Esophagus muscularis mucosa (tissue), 4 donors: ENCODE measurements around the gene ATP5MG. TPM values are rescaled to one million over a fixed set of nuclear protein-coding genes. Genes with fewer than 3 reads are reported as not detected.

Source experiments
- DNase-seq: peaks from one replicate; pipeline ENCODE4 v3.0.0-alpha.2; 2017; ENCODE audit errors: extremely low spot score
- H3K27ac ChIP-seq, 4 donors: fragments of 200-600 bp; sonication (generic); replicated peaks in 1 of 4; 1 replicate in 3 of 4; 2 replicates in 1 of 4; pipeline ENCODE4 v1.5.1; 2016 to 2019; ENCODE audit warnings: mild to moderate bottlenecking in 1 of 4
- H3K27me3 ChIP-seq, 4 donors: fragments of 200-600 bp; sonication (generic); one replicate each; pipeline versions ENCODE4 v1.5.1 to v1.6.0; 2016 to 2019
- H3K36me3 ChIP-seq, 4 donors: fragments of 200-600 bp; sonication (generic); one replicate each; pipeline ENCODE4 v1.5.1; 2016 to 2019
- H3K4me1 ChIP-seq, 4 donors: fragments of 200-600 bp; sonication (generic); one replicate each; pipeline ENCODE4 v1.5.1; 2016 to 2019
- H3K4me3 ChIP-seq, 4 donors: fragments of 200-600 bp; sonication (generic); 1 replicate in 2 of 4; 2 replicates in 2 of 4; pipeline ENCODE4 v1.5.1; 2016 to 2019; ENCODE audit warnings: mild to moderate bottlenecking in 4 of 4, moderate library complexity in 1 of 4
- H3K9me3 ChIP-seq, 4 donors: fragments of 200-600 bp; sonication (generic); 1 replicate in 3 of 4; 2 replicates in 1 of 4; pipeline ENCODE4 v1.5.1; 2016 to 2019
- EP300 ChIP-seq: sonication (generic); formaldehyde crosslinking; IDR thresholded peaks from one replicate; pipeline ENCODE4 v1.6.1; 2017; ENCODE audit warnings: antibody characterized with exemption
- POLR2A ChIP-seq: fragments of 450-650 bp; IDR thresholded peaks from one replicate; pipeline ENCODE4 v1.6.1; 2017; ENCODE audit warnings: antibody characterized with exemption, moderate library complexity, mild to moderate bottlenecking, low read depth
- POLR2AphosphoS5 ChIP-seq, 2 donors: sonication (generic); formaldehyde crosslinking; IDR thresholded peaks; one replicate each; pipeline ENCODE4 v1.6.1; 2017; ENCODE audit warnings: antibody characterized with exemption in 2 of 2
- WGBS: methylation state at CpG from one replicate; pipeline ENCODE4 v1.1.5; 2018; 5-methylcytosine and 5-hydroxymethylcytosine counted together
- intact Hi-C: fragments of 100-400 bp; cut with DNase I; formaldehyde crosslinking; loops from one replicate; pipeline ENCODE4 v1.15.1; 2023
- total RNA-seq, 4 donors: library from RNA; depleted of rRNA; stranded (reverse); fragments of >200 nt; gene quantifications; one replicate each; pipeline versions ENCODE4 v1.1.0 to v1.2.1, GENCODE V29; 2016
- TF ChIP-seq, protein P1 (sequence below), 3 experiments: fragments of 200-600 bp in 2 of 3; fragments of 450-650 bp in 1 of 3; sonication (generic) in 2 of 3; IDR thresholded peaks; one replicate each; pipeline ENCODE4 v1.5.1; 2017 to 2019; ENCODE audit warnings: antibody characterized with exemption in 3 of 3, mild to moderate bottlenecking in 2 of 3, moderate library complexity in 1 of 3

Gene ATP5MG
- total RNA-seq, 4 donors from 2014 or later, result 61.0 to 91.1 (median 69.1) TPM

DNA sequence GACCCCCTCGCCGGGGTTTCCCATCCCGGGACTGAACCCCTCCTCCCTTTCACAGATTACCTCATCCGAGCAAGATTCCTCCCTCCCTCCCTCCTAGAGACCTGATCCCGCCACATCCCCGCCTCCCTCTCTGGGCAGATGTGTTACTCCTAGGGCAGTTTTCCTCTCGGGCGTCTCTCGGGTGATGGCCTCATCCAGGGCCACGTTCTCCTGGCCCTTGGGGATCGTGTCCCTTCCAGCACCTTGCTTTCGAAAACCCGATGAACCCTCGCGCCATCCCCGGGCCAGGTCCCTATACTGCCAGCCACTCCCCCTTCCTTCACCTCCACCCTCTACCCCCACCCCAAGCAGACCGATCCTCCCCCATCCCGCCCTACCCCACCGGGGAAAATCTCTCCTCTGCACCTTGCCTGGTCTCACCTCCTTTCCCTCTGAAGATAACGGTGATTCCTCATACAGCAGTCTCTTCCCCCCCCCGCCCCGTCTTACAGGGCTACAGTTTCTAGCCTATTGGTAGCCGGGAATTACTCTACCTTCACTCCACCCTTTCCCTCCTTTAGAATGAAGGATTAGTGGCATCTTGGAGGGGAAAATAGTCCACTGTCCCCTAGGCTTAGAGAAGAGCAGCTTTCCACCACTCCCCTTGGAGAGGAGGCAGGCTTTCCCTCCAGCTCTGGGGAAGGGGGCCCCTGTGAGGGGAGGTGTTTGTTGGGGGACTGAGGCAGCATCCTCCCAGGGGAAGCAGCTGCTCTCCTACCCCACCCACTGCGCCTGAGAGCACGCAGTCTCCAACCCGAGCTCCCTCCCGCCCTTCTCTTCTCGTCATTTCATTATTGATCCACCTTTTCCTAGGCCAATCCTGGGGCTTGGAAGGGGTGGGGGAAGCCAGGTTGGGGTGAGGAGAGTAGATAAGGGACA is 36.1 kb downstream of the ATP5MG start:
- Histone ChIP-seq H3K27ac (peak overlapping the region; percentile 93 to 96 (median 94)), H3K9me3 (no peaks in the 10 kb centered on the region), H3K4me3 (peak overlapping the region; percentile 92 to 99 (median 96)), H3K27me3 (no peaks in the 10 kb centered on the region), H3K4me1 (peaks cover 58 to 71% (median 67%) of the 10 kb centered on the region in 4 donors), H3K36me3 (no peaks in the 10 kb centered on the region)
- under 1% methylated on average over 27 of the region's 28 CpGs for WGBS
- DNase-seq, result no peak
- intact Hi-C loops, result loop anchor here (5.0 kb wide), 1 partner anchor 35 kb away; the partner anchor contains the start of gene ATP5MG
- TF ChIP-seq EP300, result no peak
- TF ChIP-seq POLR2AphosphoS5 (IDR thresholded peaks at IDR 0.05), result peak in 1 of 2 donors; percentile 4

DNA sequence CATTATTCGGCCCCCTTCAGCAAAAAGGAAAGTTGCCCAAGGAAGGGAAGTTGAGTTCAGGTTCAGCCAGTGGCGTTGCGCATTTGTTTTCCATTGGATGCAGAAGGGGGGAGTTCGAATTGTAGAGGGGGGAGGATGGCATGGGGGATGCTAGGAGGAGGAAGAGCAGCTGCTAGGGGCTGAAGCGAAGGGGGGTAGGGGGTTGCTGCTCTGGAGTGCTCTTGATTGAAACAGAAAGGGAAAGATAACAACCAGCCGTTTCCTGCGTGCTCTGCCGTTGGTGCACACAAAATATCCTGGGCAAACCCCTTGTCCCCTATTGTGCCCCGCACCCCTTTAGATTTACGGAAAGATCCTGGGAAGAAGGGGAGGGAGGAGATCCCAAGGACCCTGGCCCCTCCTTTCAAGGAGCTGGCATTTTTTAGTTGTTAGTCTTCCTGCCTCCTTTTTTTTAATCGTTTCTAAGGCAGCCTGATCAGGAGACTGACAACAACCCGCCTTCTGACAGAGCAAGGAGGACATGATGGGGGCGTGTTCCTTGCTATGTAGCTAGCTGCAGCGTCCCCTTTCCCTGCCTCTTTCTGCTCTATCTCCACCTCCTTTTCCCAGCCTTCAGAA is 37.0 kb downstream of the ATP5MG start:
- 1% methylated on average over 14 of the region's 14 CpGs for WGBS
- DNase-seq, result no peak
- TF ChIP-seq EP300, result no peak
- TF ChIP-seq POLR2AphosphoS5 (IDR thresholded peaks at IDR 0.05), result peak in 1 of 2 donors; percentile 61
- intact Hi-C loops, result loop anchor here (5.0 kb wide), 1 partner anchor 36 kb away; the partner anchor contains the start of gene ATP5MG
- H3K36me3 ChIP-seq, result no peaks in the 10 kb centered on the region
- H3K27me3 ChIP-seq, result no peaks in the 10 kb centered on the region
- H3K9me3 ChIP-seq, result no peaks in the 10 kb centered on the region
- peak overlapping the region; percentile 93 to 96 (median 94) for H3K27ac ChIP-seq
- peak overlapping the region; percentile 92 to 99 (median 96) for H3K4me3 ChIP-seq
- peaks cover 58 to 81% (median 77%) of the 10 kb centered on the region in 4 donors for H3K4me1 ChIP-seq

- TF ChIP-seq POLR2A, result no peak
- TF ChIP-seq, protein P1, sequence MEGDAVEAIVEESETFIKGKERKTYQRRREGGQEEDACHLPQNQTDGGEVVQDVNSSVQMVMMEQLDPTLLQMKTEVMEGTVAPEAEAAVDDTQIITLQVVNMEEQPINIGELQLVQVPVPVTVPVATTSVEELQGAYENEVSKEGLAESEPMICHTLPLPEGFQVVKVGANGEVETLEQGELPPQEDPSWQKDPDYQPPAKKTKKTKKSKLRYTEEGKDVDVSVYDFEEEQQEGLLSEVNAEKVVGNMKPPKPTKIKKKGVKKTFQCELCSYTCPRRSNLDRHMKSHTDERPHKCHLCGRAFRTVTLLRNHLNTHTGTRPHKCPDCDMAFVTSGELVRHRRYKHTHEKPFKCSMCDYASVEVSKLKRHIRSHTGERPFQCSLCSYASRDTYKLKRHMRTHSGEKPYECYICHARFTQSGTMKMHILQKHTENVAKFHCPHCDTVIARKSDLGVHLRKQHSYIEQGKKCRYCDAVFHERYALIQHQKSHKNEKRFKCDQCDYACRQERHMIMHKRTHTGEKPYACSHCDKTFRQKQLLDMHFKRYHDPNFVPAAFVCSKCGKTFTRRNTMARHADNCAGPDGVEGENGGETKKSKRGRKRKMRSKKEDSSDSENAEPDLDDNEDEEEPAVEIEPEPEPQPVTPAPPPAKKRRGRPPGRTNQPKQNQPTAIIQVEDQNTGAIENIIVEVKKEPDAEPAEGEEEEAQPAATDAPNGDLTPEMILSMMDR (IDR thresholded peaks at IDR 0.05), result no peak
- no peak for TF ChIP-seq EP300
- TF ChIP-seq POLR2AphosphoS5 (IDR thresholded peaks at IDR 0.05), result no peak
- H3K27ac ChIP-seq, result no peak overlapping the region
- no peaks in the 10 kb centered on the region for H3K9me3 ChIP-seq
- peaks cover 50 to 80% (median 73%) of the 10 kb centered on the region in 4 donors for H3K4me1 ChIP-seq
- intact Hi-C loops, result loop anchor here (5.0 kb wide), 1 partner anchor 37 kb away; the partner anchor contains the start of gene ATP5MG
- no peak for DNase-seq
- no peaks in the 10 kb centered on the region for H3K36me3 ChIP-seq
- H3K4me3 ChIP-seq, result no peak overlapping the region
- H3K27me3 ChIP-seq, result no peaks in the 10 kb centered on the region
These were observed 38.2 kb downstream of the ATP5MG start for GRCh38 chr11:118439646-118440045.

- 51% methylated on average over 3 of the region's 3 CpGs for WGBS
- no peak for TF ChIP-seq POLR2AphosphoS5 (IDR thresholded peaks at IDR 0.05)
- no peak for TF ChIP-seq EP300
- no peak for TF ChIP-seq POLR2A
- TF ChIP-seq, protein P1 (IDR thresholded peaks at IDR 0.05), result no peak
- Histone ChIP-seq H3K36me3 (no peaks in the 10 kb centered on the region), H3K4me3 (no peak overlapping the region), H3K27me3 (no peaks in the 10 kb centered on the region), H3K9me3 (no peaks in the 10 kb centered on the region), H3K27ac (peak overlapping the region in 1 of 4 donors; percentile 1), H3K4me1 (peaks cover 47 to 86% (median 72%) of the 10 kb centered on the region in 4 donors)
- no peak for DNase-seq
- intact Hi-C loops, result no loop called here
These were observed 40.4 kb downstream of the ATP5MG start for GRCh38 chr11:118441770-118442275.

DNA sequence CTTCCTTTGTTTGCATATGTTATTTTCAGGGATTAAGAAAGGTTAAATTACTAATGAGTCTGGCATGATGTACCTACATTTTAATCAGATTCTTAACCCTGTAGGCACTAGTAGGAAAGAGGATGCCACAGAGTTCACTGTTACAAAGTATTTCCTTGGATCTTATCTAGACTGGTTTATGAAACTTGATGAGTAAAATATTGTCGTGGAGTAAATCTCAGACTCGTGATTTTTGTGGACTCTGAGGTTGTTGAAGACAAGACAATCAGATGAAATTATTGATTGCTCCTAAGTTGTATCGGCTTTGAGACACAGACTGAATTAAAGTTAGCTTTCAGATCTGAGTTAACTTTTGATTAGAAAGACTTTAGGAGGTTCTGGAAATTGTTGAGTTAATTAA is 40.9 kb downstream of the ATP5MG start:
- Histone ChIP-seq H3K27ac (peak overlapping the region in 1 of 4 donors; percentile 1), H3K36me3 (no peaks in the 10 kb centered on the region), H3K4me3 (no peak overlapping the region), H3K9me3 (no peaks in the 10 kb centered on the region), H3K27me3 (no peaks in the 10 kb centered on the region), H3K4me1 (peaks cover 47 to 86% (median 70%) of the 10 kb centered on the region in 4 donors)
- TF ChIP-seq, protein P1 (IDR thresholded peaks at IDR 0.05), result no peak
- no peak for TF ChIP-seq POLR2A
- TF ChIP-seq EP300, result no peak
- TF ChIP-seq POLR2AphosphoS5 (IDR thresholded peaks at IDR 0.05), result no peak
- DNase-seq, result no peak
- 71% methylated on average over 3 of the region's 3 CpGs for WGBS
- intact Hi-C loops, result no loop called here
